H1 (cell line): Measurements from ENCODE around the gene TRMT10A. TPM values are rescaled to one million over a fixed set of nuclear protein-coding genes. Genes with fewer than 3 reads are reported as not detected.

Experiments
- CTCF ChIA-PET: fragments of 300-600 bp; sonication (Branson Sonifier 250); formaldehyde crosslinking; loops from one replicate; lab custom pipeline; 2021; ENCODE audit not compliant: partially characterized antibody; lab: Charles Lee
- POLR2A ChIA-PET: fragments of 300-600 bp; sonication (Branson Sonifier 250); formaldehyde crosslinking; loops from one replicate; lab custom pipeline; 2021; ENCODE audit warnings: inconsistent platforms; ENCODE audit not compliant: partially characterized antibody; lab: Charles Lee
- DNase-seq, 2 experiments: peaks; one replicate each; pipeline versions ENCODE4 v3.0.0 to v3.0.0-alpha.2; 2010 to 2022; ENCODE audit warnings: low spot score in 2 of 2, low read depth in 1 of 2, mixed read lengths in 1 of 2
- FAIRE-seq: peaks from 2 replicates; lab custom pipeline; 2011; peaks lifted over from hg19 to GRCh38; lab: Jason Lieb, UNC
- H2AFZ ChIP-seq: 2 replicates; pipeline ENCODE4 v1.8.1; 2012; ENCODE audit warnings: low read length, inconsistent platforms
- H2AK5ac ChIP-seq: 2 replicates; pipeline ENCODE4 v1.6.1; 2013; ENCODE audit warnings: low read depth, low read length
- H2BK120ac ChIP-seq: replicated peaks from 2 replicates; pipeline ENCODE3; 2013; ENCODE audit warnings: low read depth, low read length, inconsistent platforms
- H2BK12ac ChIP-seq: 2 replicates; pipeline ENCODE4 v1.6.1; 2013; ENCODE audit warnings: low read depth, low read length
- H2BK15ac ChIP-seq: 2 replicates; pipeline ENCODE4 v1.6.1; 2013; ENCODE audit warnings: low read length
- H2BK20ac ChIP-seq: 2 replicates; pipeline ENCODE4 v1.6.1; 2013; ENCODE audit warnings: low read length
- H2BK5ac ChIP-seq: 2 replicates; pipeline ENCODE4 v1.6.1; 2013; ENCODE audit warnings: low read depth, low read length
- H3K14ac ChIP-seq: 2 replicates; pipeline ENCODE4 v1.6.1; 2013; ENCODE audit warnings: inconsistent platforms; ENCODE audit not compliant: insufficient read length
- H3K18ac ChIP-seq: 2 replicates; pipeline ENCODE4 v1.6.1; 2013; ENCODE audit warnings: low read length; ENCODE audit errors: extremely low read depth
- H3K23ac ChIP-seq: 2 replicates; pipeline ENCODE4 v1.6.1; 2013; ENCODE audit warnings: inconsistent platforms; ENCODE audit not compliant: insufficient read length
- H3K23me2 ChIP-seq: 2 replicates; pipeline ENCODE4 v1.6.1; 2013; ENCODE audit warnings: low read depth, low read length
- H3K27ac ChIP-seq: 2 replicates; pipeline ENCODE4 v1.6.1; 2011; ENCODE audit warnings: low read depth, low read length, inconsistent platforms
- H3K27me3 ChIP-seq, 4 experiments: replicated peaks in 1 of 4; 1 replicate in 1 of 4; 2 replicates in 3 of 4; pipeline versions ENCODE4 v1.6.1 to v1.8.1; 2011 to 2013; ENCODE audit warnings: low read length in 3 of 4, mild to moderate bottlenecking in 3 of 4, inconsistent platforms in 2 of 4, mixed read lengths in 2 of 4, moderate library complexity in 1 of 4; ENCODE audit not compliant: control insufficient read depth in 3 of 4, insufficient read depth in 3 of 4; ENCODE audit errors: extremely low read depth in 1 of 4
- H3K36me3 ChIP-seq, 4 experiments: 2 replicates each; pipeline versions ENCODE4 v1.6.1 to v1.8.1; 2011 to 2013; ENCODE audit warnings: mild to moderate bottlenecking in 4 of 4, low read length in 3 of 4, moderate library complexity in 2 of 4, control low read depth in 1 of 4, inconsistent platforms in 1 of 4; ENCODE audit not compliant: insufficient read depth in 4 of 4, control insufficient read depth in 2 of 4
- H3K4ac ChIP-seq: replicated peaks from 2 replicates; pipeline ENCODE3; 2013; ENCODE audit warnings: low read length, low read depth, mixed read lengths, inconsistent platforms; ENCODE audit not compliant: insufficient read length
- H3K4me1 ChIP-seq, 4 experiments: replicated peaks in 1 of 4; 1 replicate in 1 of 4; 2 replicates in 3 of 4; pipeline versions ENCODE4 v1.6.1 to v1.8.1; 2011 to 2013; ENCODE audit warnings: low read length in 3 of 4, inconsistent platforms in 2 of 4, mixed read lengths in 1 of 4; ENCODE audit not compliant: insufficient read depth in 4 of 4, control insufficient read depth in 3 of 4
- H3K4me2 ChIP-seq, 2 experiments: 2 replicates each; pipeline versions ENCODE4 v1.6.1 to v1.8.1; 2011 to 2013; ENCODE audit warnings: low read depth in 2 of 2, low read length in 2 of 2, control low read depth in 1 of 2, inconsistent platforms in 1 of 2, mild to moderate bottlenecking in 1 of 2; ENCODE audit not compliant: insufficient read depth in 1 of 2
- H3K4me3 ChIP-seq, 4 experiments: fragments of 200-600, 300-600 bp in 1 of 4; sonication (generic), shearing (Covaris generic), sonication (Bioruptor Twin) in 1 of 4; 2 replicates each; pipeline versions ENCODE4 v1.5.1 to v1.8.1; 2011 to 2016; ENCODE audit warnings: low read length in 4 of 4, low read depth in 3 of 4, control low read depth in 2 of 4, inconsistent platforms in 2 of 4, mild to moderate bottlenecking in 2 of 4, mixed read lengths in 1 of 4, moderate library complexity in 1 of 4; ENCODE audit not compliant: insufficient read depth in 2 of 4; ENCODE audit errors: extremely low read depth in 1 of 4
- H3K56ac ChIP-seq: replicated peaks from 2 replicates; pipeline ENCODE3; 2013; ENCODE audit warnings: low read depth, mild to moderate bottlenecking, mixed read lengths, low read length, inconsistent platforms; ENCODE audit not compliant: insufficient read length
- H3K79me1 ChIP-seq: 2 replicates; pipeline ENCODE4 v1.6.1; 2013; ENCODE audit warnings: low read depth, low read length, control low read depth
- H3K79me2 ChIP-seq, 2 experiments: 2 replicates each; pipeline versions ENCODE4 v1.6.1 to v1.8.1; 2012 to 2013; ENCODE audit warnings: low read length in 2 of 2, mild to moderate bottlenecking in 2 of 2, inconsistent platforms in 1 of 2; ENCODE audit not compliant: insufficient read depth in 2 of 2, control insufficient read depth in 1 of 2
- H3K9ac ChIP-seq, 4 experiments: replicated peaks in 1 of 4; 1 replicate in 1 of 4; 2 replicates in 3 of 4; pipeline versions ENCODE4 v1.6.1 to v1.8.1; 2011 to 2013; ENCODE audit warnings: low read depth in 3 of 4, low read length in 3 of 4, control low read depth in 2 of 4, mild to moderate bottlenecking in 2 of 4, moderate library complexity in 2 of 4, inconsistent platforms in 1 of 4; ENCODE audit errors: extremely low read depth in 1 of 4
- H3K9me3 ChIP-seq, 2 experiments: 2 replicates each; pipeline versions ENCODE4 v1.6.1 to v1.8.1; 2012 to 2013; ENCODE audit warnings: mild to moderate bottlenecking in 2 of 2, moderate library complexity in 2 of 2, control low read depth in 1 of 2, inconsistent platforms in 1 of 2, low read depth in 1 of 2, low read length in 1 of 2, mixed read lengths in 1 of 2; ENCODE audit not compliant: insufficient read depth in 2 of 2
- H4K20me1 ChIP-seq, 2 experiments: replicated peaks in 1 of 2; 2 replicates each; pipeline versions ENCODE3 to v1.8.1; 2011 to 2013; ENCODE audit warnings: inconsistent platforms in 2 of 2, low read length in 2 of 2, mild to moderate bottlenecking in 1 of 2; ENCODE audit not compliant: insufficient read depth in 2 of 2, control insufficient read depth in 1 of 2
- H4K5ac ChIP-seq: 2 replicates; pipeline ENCODE4 v1.6.1; 2013; ENCODE audit warnings: low read length, low read depth, mixed read lengths, inconsistent platforms; ENCODE audit not compliant: insufficient read length
- H4K8ac ChIP-seq: 2 replicates; pipeline ENCODE4 v1.8.0; 2013; ENCODE audit warnings: mild to moderate bottlenecking, moderate library complexity, low read length, inconsistent platforms; ENCODE audit not compliant: insufficient read depth; ENCODE audit errors: extremely low read depth
- H4K91ac ChIP-seq: replicated peaks from 2 replicates; pipeline ENCODE3; 2013; ENCODE audit warnings: low read length, mixed read lengths, inconsistent platforms; ENCODE audit not compliant: insufficient read length
- CREB1 ChIP-seq: IDR thresholded peaks from 2 replicates; pipeline ENCODE4 v1.6.1; 2012; ENCODE audit warnings: inconsistent platforms
- EZH2 ChIP-seq: fragments of 200-600 bp; sonication (generic); IDR thresholded peaks from 2 replicates; pipeline ENCODE4 v1.7.1; 2012; ENCODE audit warnings: low read depth, mild to moderate bottlenecking, moderate library complexity, low read length, inconsistent platforms; ENCODE audit not compliant: severe bottlenecking
- GABPA ChIP-seq: IDR thresholded peaks from 2 replicates; pipeline ENCODE4 v1.6.1; 2011; ENCODE audit warnings: mild to moderate bottlenecking, low read length, moderate library complexity, borderline replicate concordance; ENCODE audit not compliant: insufficient read depth
- GTF2F1 ChIP-seq: IDR thresholded peaks from 2 replicates; pipeline ENCODE4 v1.6.1; 2012; ENCODE audit warnings: low read depth, low read length, improper control_type of control experiment, borderline replicate concordance
- MAX ChIP-seq: IDR thresholded peaks from 2 replicates; pipeline ENCODE4 v1.6.1; 2012; ENCODE audit warnings: inconsistent platforms
- PHF8 ChIP-seq: fragments of 200-600 bp; sonication (generic); conservative IDR thresholded peaks from 2 replicates; pipeline ENCODE4 v1.7.1; 2012; ENCODE audit warnings: low read depth, mild to moderate bottlenecking, inconsistent platforms, low read length, moderate library complexity
- SIX5 ChIP-seq: IDR thresholded peaks from 2 replicates; pipeline ENCODE4 v1.6.1; 2011; ENCODE audit warnings: mild to moderate bottlenecking, low read depth, low read length
- ZNF274 ChIP-seq: IDR thresholded peaks from 2 replicates; pipeline ENCODE4 v1.7.0; 2012; ENCODE audit warnings: low read length, borderline replicate concordance; ENCODE audit errors: extremely low read depth
- WGBS, 2 experiments: shearing (Covaris generic) in 1 of 2; methylation state at CpG; one replicate each; pipeline versions ENCODE4 v1.1.6 to v1.1.7; 2013 to 2015; ENCODE audit warnings: low lambda C conversion rate in 2 of 2, mixed read lengths in 2 of 2, inconsistent platforms in 1 of 2, low coverage in 1 of 2, missing lambda C conversion rate in 1 of 2; ENCODE audit not compliant: insufficient replicate concordance in 2 of 2, insufficient coverage in 1 of 2, insufficient read length in 1 of 2; ENCODE audit errors: extremely low coverage in 1 of 2, missing lambda C conversion rate in 1 of 2; 5-methylcytosine and 5-hydroxymethylcytosine counted together
- polyA plus RNA-seq, 7 experiments: library from polyadenylated mRNA; depleted of rRNA in 3 of 7; stranded (reverse) in 5 of 7; unstranded in 2 of 7; fragments of >200 nt in 5 of 7; fragments of 200-250 nt in 2 of 7; gene quantifications; 1 replicate in 5 of 7; 2 replicates in 1 of 7; 4 replicates in 1 of 7; pipeline versions ENCODE4 v1.2.1 to v1.2.3, GENCODE V29; 2011 to 2013; ENCODE audit warnings: missing spikeins in 2 of 7, mixed read lengths in 2 of 7
- total RNA-seq: library from RNA; stranded (reverse); fragmentation: NEBNext Ultra II Directional; extraction: Animal tissue kit (Norgen Biotek cat#: 25700); gene quantifications from 2 replicates; pipeline ENCODE4 v1.2.1, GENCODE V29; 2021

TRMT10A gene
- total and polyA plus RNA-seq, 2 of the 8 experiments (the other 6 are each of a cell fraction or from before 2014, with no cell fraction given) = 1.5 to 3.8 TPM

GRCh38 chr4:99507349-99507748 lies 56.5 kb downstream of the TRMT10A start:
- Histone ChIP-seq H2BK5ac (no peak overlapping the region), H3K79me2 (no peaks in the 10 kb centered on the region), H2BK12ac (no peak overlapping the region), H3K23ac (no peak overlapping the region), H3K9me3 (no peaks in the 10 kb centered on the region), H4K91ac (no peak overlapping the region), H2BK120ac (no peak overlapping the region), H2BK15ac (no peak overlapping the region), H3K4me3 (no peak overlapping the region), H4K5ac (no peak overlapping the region), H4K20me1 (no peaks in the 10 kb centered on the region), H3K27me3 (no peaks in the 10 kb centered on the region), H3K18ac (no peak overlapping the region), H3K4me2 (no peak overlapping the region), H3K79me1 (no peaks in the 10 kb centered on the region), H3K9ac (no peak overlapping the region), H2AFZ (no peak overlapping the region), H3K23me2 (no peaks in the 10 kb centered on the region), H3K14ac (no peak overlapping the region), H3K27ac (no peak overlapping the region), H2AK5ac (no peak overlapping the region), H3K36me3 (no peaks in the 10 kb centered on the region), H2BK20ac (no peak overlapping the region), H4K8ac (no peak overlapping the region), H3K4ac (no peak overlapping the region), H3K4me1 (no peaks in the 10 kb centered on the region), H3K56ac (no peak overlapping the region)
- FAIRE-seq (no peak), DNase-seq (no peak)
- CTCF ChIA-PET = interaction anchor here (1.2 kb wide), 1 partner anchor 8 kb away, joined by 4 read pairs; no protein-coding TSS in a partner anchor
- 100% methylated on average over 1 of the region's 1 CpG; no CpG with 5 or more reads in 1 of the 2 experiments for WGBS, 2 experiments
- POLR2A ChIA-PET = interaction anchor here (0.6 kb wide), 1 partner anchor 1616 kb away, joined by 3 read pairs; no protein-coding TSS in a partner anchor
- TF ChIP-seq CREB1 (no peak), SIX5 (no peak), EZH2 (no peak), ZNF274 (no peak), PHF8 (no peak), MAX (no peak), GTF2F1 (no peak), GABPA (no peak)
